GM18502 (cell line): ENCODE measurements around the gene PGRMC2.

Source experiments
- ATAC-seq: cut with Tn5 transposase; IDR thresholded peaks from one replicate; pipeline ENCODE4 v1.9.1; 2021; ENCODE audit warnings: mild to moderate bottlenecking; ENCODE audit not compliant: unreplicated experiment, poor library complexity

PGRMC2 gene, protein sequence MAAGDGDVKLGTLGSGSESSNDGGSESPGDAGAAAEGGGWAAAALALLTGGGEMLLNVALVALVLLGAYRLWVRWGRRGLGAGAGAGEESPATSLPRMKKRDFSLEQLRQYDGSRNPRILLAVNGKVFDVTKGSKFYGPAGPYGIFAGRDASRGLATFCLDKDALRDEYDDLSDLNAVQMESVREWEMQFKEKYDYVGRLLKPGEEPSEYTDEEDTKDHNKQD

GRCh38 chr4:128287141-128287870 is at the start of gene PGRMC2:
Gene PGRMC2, minus strand, starts transcription at chr4:128287813. Its CDS starts 23 bp downstream, at chr4:128287790.
- peak; percentile 14 for ATAC-seq

GRCh38 chr4:128335541-128335940 is 47.9 kb upstream of the PGRMC2 start:
- no peak for ATAC-seq

- no peak for ATAC-seq
Observed at GRCh38 chr4:128334256-128334655, 46.6 kb upstream of the PGRMC2 start.

DNA sequence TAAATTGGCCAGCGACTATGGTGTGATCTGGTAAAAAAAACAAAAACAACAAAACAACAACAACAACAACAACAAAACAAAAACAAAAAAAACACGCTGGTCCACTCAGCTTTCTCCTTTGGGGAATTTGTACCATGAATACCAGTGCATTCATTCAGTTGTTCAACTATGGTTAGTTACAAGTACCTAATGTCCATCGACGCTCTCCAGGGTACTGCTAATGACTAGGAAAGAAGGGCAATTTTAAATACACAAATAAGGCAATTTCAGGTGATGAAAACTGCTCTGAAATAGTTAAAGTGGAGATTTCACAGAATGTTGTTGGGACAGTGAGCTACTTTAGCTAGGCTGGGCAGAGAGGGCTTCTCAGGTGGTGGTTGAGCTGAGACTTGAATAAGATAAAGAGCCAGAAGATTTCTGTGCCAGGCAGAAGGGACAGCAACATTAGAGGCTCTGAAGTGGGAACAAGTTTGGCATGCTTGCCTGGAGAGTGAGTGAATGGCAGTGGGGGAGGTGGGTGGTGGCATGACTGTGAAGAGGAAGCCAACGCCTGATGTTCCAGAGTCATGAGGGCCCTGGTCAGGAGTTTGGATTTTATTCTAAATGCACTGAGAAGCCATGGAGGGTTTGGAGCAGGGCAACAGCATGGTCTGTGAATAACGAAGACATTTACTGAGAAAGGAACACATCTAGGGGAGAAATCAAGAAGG is 45.9 kb upstream of the PGRMC2 start:
- no peak for ATAC-seq

DNA sequence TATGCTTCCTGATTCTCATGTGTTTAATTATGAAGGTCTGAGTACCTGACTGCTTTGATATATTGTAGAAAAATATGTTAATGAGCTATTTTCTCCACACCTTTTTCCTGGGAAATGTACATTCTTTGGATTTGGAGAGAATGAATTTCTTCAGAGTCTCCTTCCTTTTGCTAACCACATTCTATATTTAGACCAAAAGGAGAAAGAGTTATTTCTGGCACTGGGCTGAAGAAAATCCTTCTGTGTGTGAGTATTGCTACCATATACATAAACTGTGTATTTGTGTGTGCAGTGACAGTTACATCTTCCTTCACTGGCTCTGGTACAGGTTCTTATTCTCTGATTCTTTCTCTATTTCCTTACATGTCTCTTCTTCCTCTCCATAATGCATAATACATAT is 44.5 kb upstream of the PGRMC2 start:
- ATAC-seq = no peak

DNA sequence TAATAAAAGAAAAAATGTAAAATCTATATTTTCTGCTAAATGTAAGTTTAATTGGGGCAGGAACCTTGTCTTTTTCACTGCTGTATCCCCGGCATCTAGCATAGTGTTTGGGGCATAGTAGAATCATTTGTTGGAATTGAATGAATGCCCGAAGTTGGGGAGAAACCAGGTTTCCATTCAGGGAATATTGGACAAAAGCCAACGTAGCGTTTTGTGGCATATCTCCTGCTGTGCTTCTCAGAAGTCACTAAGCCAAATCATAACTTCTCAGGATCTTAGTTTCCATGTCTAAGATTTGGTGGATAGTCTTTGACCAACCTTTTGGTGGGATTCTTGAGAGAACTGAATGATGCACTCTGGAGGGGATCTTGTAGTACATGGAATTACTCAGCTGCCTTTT is 42.0 kb upstream of the PGRMC2 start:
- no peak for ATAC-seq

- no peak for ATAC-seq
Observed at GRCh38 chr4:128328106-128328505, 40.5 kb upstream of the PGRMC2 start.

DNA sequence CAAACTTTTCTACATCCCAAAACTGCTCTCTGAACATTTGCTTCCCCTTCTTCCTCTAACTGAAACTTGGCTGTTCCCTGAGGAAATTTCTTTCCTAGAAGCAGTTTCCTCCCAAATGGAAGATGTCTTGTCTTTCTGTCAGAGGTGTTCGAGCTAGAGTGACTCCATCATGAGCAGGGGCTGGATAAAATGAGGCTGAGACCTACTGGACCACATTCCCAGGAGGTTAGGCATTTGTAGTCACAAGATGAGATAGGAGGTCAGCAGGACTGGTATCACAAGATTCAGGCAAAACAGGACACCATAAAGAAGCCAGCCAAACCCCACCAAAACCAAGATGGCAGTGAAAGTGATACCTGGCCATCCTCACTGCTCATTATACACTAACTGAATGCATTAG is 35.8 kb upstream of the PGRMC2 start:
- no peak for ATAC-seq

GRCh38 chr4:128322986-128323385 is 35.4 kb upstream of the PGRMC2 start:
- ATAC-seq = no peak

GRCh38 chr4:128322311-128322710 is 34.7 kb upstream of the PGRMC2 start:
- ATAC-seq = no peak

DNA sequence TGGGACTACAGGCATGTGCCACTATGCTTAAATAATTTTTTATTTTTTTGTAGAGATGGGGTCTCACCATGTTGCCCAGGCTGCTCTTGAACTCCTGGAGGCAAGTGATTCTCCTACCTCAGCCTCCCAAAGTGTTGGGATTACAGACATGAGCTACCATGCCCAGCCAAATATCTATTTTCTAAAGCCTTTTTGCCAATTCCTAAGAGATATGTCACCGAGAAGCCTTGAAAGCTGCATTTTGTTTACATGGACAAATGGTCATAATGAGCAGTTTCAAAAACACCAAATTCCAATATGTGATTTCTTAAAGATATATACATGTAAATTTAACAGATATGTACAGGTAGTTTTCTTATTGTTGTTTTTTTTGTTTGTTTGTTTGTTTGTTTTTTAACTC is 33.0 kb upstream of the PGRMC2 start:
- ATAC-seq = no peak

GRCh38 chr4:128315756-128316520 is 28.3 kb upstream of the PGRMC2 start:
- no peak for ATAC-seq

DNA sequence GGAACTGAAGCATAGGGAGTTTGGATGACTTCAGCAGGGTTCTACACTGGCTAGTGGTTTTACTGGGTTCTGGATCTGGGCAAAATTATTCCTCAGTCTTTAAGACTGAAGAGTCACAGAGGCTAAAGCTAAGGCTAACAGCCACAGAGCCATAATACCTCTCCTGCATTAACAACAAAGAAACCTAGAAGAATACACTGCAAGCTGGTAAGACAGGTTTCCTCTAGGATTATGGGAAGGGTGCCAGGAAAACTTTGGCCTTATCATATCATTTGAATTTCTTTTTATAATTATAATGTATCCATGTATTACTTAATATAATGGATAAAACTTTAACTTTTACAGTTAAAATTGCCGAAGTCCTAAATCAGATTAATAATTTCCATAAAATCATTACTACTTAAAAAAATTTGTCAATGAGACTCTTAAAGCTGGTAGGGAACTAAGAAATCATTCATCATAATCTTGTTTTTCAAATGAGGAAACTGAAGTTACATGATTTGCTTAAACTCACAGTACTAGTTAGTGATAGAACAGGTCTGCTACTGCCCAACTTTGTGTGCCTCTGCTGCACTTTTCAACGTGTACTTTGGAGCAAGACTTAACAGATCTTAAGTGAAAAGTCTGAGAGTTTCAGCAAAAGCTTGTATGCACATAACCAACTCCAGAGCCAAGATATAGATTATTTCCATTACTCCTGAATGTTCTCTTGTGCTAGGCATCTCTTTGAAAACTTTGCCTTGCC is 24.2 kb upstream of the PGRMC2 start:
- ATAC-seq = no peak

GRCh38 chr4:128310266-128310697 is 22.7 kb upstream of the PGRMC2 start:
- ATAC-seq = no peak

DNA sequence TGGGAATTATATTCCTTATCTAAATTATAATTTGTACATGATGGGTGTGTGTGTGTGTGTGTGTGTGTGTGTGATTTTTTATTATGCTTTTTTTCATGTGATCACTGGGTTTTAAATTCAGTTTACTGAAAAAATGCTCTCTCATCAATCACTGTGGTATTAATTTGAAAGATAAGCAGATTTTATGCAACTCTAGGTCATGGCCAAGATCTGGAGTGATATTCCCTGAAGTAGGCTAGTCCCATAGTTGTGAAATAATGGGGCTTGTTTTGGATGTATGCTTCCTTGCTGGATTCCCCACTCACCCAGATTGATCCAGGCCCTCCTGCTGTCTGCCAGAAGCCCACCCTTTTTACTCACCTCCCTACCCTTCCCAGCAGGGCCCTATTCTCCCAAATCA is 22.0 kb upstream of the PGRMC2 start:
- no peak for ATAC-seq

DNA sequence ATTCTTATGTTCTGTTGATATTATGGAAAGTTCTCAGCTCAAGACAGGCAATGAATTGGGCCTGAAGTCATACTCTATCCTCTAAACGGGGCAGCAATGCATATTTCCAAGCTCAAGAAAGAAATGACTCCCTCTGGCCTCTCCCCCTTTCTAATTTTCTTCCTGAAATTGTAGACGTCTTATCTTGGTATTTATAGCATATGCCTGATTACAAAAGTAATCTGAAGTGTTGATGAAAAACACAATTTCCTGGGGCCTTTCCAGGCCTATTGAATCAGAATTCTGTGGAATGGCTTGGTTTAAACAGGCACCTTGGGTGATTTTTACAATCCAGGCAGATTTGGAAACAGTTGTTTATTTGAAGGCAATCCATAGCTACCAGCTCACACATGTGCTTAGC is 21.4 kb upstream of the PGRMC2 start:
- no peak for ATAC-seq

DNA sequence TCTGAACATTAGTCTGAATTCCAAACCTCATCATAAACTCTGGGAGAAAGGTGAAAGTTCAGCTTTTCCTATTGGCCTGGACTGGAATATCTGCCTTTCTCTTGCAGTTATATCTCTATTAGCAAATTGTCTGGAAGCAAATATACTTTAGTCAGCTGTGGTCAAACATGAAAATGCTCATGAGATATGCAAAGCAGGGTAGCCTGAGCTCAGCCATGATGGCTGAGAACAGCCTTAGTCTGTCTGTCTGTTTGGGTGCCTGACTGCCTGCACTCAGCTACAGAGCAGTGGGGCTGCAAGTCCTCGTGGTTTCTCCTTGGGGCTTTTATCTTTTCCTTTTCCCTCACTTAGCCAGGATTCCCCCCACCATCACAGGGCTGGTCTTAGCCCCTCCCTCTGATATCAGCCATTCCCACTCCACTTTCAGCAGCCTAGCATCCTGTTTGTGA is 19.5 kb upstream of the PGRMC2 start:
- peak; percentile 86 for ATAC-seq

DNA sequence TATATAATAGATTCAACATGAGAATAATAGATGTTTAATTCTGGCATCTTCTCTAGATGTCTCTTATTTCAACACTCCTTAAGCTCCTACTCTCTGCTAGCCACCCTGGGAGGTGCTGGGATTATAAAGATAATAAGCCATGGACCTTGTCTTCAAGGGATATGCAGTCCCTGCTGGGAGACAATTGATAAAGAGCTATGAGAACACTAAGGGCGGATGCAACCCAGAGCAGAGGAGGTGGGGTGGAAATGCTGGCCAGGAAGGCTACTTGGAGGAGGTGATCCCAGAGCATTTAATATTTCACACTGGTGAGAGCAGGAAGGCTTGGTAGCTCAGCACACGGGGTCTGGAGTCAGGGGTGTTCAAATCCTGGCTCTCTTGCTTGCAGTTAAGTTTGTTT is 18.3 kb upstream of the PGRMC2 start:
- no peak for ATAC-seq

DNA sequence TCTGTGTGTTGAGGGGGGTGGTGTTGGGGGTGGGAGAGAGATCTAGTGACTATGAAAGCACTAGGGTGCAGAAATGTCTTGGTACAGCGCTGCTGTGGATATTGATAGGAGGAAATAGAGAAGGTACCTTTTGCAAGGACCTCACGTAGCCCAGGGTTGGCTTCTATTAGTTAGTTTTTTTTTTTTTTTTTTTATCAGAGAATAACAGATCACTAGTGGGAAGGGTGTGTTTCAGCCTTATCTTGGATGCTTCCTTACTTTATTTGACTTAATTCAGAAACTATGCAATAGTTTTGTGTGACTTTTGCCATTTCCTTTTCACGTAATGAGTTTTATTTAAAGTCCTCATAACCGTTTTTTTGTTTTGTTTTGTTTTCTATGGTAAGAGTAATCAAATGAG is 16.4 kb upstream of the PGRMC2 start:
- ATAC-seq = no peak

- no peak for ATAC-seq
Observed at GRCh38 chr4:128303405-128303785, 15.8 kb upstream of the PGRMC2 start.
